ENCODE data around the gene FOXO3. TPM values are rescaled to one million over a fixed set of nuclear protein-coding genes. Genes with fewer than 3 reads are reported as not detected.
A peak's percentile ranks its signal among the peaks of the same experiment; 100 is the strongest.

FOXO3 gene
- total and polyA plus RNA-seq, 2 of the 13 experiments (the other 11 are each of a cell fraction or from before 2014, with no cell fraction given) = 16.0 to 22.5 TPM

GRCh38 chr6:108557494-108558371 lies 3.0 kb upstream of the FOXO3 start (continued):
- TF ChIP-seq HOMEZ (CRISPR knock-in tag; IDR thresholded peaks at IDR 0.05; ENCODE audit: low read depth) (no peak), ZNF451 (CRISPR knock-in tag; IDR thresholded peaks at IDR 0.05) (no peak), CCAR2 (optimal IDR thresholded peaks at IDR 0.05; ENCODE audit: low read depth, low read length) (no peak), KLF13 (CRISPR knock-in tag; IDR thresholded peaks at IDR 0.05) (no peak), MAF1 (CRISPR knock-in tag; IDR thresholded peaks at IDR 0.05; ENCODE audit: borderline replicate concordance) (no peak), E2F5 (CRISPR knock-in tag; conservative IDR thresholded peaks at IDR 0.05) (0 out of 2 replicates have a peak, but pooled peaks have one; percentile 48), ISX (CRISPR knock-in tag; conservative IDR thresholded peaks at IDR 0.05) (no peak), MEIS2 (CRISPR knock-in tag; IDR thresholded peaks at IDR 0.05) (no peak; the same call in 1 of the 2 replicates), ZFP90 (CRISPR knock-in tag; IDR thresholded peaks at IDR 0.05; ENCODE audit: borderline replicate concordance) (no peak), SRY (CRISPR knock-in tag; IDR thresholded peaks at IDR 0.05) (0 out of 2 replicates have a peak, but pooled peaks have one; percentile 33), ZNF609 (CRISPR knock-in tag; IDR thresholded peaks at IDR 0.05; ENCODE audit: borderline replicate concordance) (no peak), ZNF749 (CRISPR knock-in tag; IDR thresholded peaks at IDR 0.05; ENCODE audit: borderline replicate concordance) (0 out of 2 replicates have a peak, but pooled peaks have one; percentile 12), ZBTB7A (CRISPR knock-in tag; IDR thresholded peaks at IDR 0.05) (peak; percentile 18; the same call in 1 of the 2 replicates), HIVEP1 (CRISPR knock-in tag; IDR thresholded peaks at IDR 0.05) (0 out of 2 replicates have a peak, but pooled peaks have one; percentile 50), CCDC6 (CRISPR knock-in tag; IDR thresholded peaks at IDR 0.05) (no peak), SATB2 (CRISPR knock-in tag; IDR thresholded peaks at IDR 0.05) (no peak), ZNF629 (CRISPR knock-in tag; conservative IDR thresholded peaks at IDR 0.05) (no peak), NR2F2 (IDR thresholded peaks at IDR 0.05; ENCODE audit: borderline replicate concordance, low read depth) (no peak)
